Measurements from ENCODE around the gene MACROD2.

The MACROD2 gene

DNA sequence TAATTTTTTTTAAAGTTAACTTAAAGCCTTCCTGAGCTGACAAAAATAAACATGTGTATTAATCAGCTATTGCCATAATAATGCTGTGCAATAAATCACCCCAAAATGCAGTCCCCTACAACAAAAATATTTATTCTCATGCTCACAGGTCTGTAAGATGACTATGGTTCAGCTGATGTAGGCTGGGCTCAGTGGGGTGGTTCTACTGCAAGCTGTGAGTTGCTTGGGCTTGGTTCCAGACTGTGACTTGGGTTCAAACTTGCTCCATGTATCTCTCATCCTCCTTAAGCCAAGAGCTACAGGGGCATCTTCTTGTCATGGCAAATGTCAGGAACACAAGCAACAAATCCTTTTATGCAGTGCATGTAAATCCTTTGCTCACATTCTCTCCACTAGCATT lies 1933.6 kb downstream of the MACROD2 start:
- CTCF ChIA-PET, result interaction anchor here (0.6 to 1.2 kb wide), 5 partner anchors 19 to 1503 kb away, joined by 3 read pairs; no protein-coding TSS in a partner anchor
- Histone ChIP-seq H3K9me3 (ENCODE audit: control insufficient read depth, insufficient read depth, low read depth, low read length) (no peaks in the 10 kb centered on the region), H3K27ac (ENCODE audit: extremely low read depth, low read depth, low read length) (no peak overlapping the region), H3K4me1 (ENCODE audit: control insufficient read depth, insufficient read depth, low read length) (no peaks in the 10 kb centered on the region), H3K4me3 (ENCODE audit: low read depth, low read length) (no peak overlapping the region), H3K36me3 (ENCODE audit: control insufficient read depth in 2 of 2, insufficient read depth in 1 of 2, low read length in 2 of 2) (no peaks in the 10 kb centered on the region)
- TF ChIP-seq, protein P1, sequence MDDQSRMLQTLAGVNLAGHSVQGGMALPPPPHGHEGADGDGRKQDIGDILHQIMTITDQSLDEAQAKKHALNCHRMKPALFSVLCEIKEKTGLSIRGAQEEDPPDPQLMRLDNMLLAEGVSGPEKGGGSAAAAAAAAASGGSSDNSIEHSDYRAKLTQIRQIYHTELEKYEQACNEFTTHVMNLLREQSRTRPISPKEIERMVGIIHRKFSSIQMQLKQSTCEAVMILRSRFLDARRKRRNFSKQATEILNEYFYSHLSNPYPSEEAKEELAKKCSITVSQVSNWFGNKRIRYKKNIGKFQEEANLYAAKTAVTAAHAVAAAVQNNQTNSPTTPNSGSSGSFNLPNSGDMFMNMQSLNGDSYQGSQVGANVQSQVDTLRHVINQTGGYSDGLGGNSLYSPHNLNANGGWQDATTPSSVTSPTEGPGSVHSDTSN (CRISPR knock-in tag; IDR thresholded peaks at IDR 0.05), result no peak
- no peak for TF ChIP-seq ZNF433 (tag by site-specific recombination; IDR thresholded peaks at IDR 0.05; ENCODE audit: low read depth)
- TF ChIP-seq ZNF768 (tag by site-specific recombination; IDR thresholded peaks at IDR 0.05), result no peak
- POLR2A ChIA-PET, result no interaction called here

DNA sequence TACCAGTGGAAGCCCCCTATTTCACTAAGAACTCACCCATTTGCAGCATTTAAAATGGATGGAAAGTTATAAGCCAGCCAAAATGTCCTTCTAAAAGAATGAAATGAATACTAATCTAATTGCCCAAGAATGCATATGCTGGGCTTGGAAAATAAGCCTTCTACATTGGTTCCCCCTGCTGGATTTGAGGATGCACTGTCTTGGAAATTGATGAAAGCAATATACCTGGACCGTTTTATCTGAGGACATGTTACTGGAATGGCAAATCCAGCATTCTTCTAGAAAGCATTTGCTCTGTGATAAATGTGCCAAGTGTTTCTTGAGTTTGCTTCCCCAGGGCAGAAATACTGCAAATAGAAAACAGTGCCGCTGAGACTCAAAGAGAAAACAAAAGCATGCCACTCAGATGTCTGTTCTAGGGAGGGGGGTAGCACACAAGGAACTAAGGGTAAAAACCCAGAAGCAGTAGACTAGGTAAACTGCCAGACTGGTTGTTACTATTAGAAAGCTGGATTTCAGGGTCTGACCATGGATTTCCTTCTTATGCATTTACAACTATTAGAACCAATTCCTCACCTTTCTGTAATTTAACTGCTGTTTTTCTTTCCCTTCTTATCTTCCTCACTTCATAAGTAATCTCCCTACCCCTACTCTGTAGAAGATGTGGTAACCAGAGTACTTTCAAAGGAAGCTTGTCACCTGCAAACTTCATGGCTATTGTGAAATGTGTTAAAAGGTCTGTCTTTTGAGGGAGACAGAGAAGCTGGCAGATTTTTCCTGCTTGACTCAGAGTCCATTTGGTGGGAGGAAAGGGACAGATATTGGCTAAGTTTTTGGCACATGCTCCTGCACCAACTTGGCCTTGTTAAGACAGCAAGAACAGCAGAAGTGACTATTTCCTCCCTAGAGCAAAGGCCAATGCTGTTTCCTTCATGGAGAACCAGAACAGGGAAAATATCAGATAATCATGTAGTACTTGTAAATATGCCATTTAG lies 1935.3 kb downstream of the MACROD2 start:
- CTCF ChIA-PET, result interaction anchor here (0.5 to 1.8 kb wide), 12 partner anchors 11 to 1788 kb away, joined by 3 to 5 read pairs (median 3); no protein-coding TSS in a partner anchor
- TF ChIP-seq, protein P2, sequence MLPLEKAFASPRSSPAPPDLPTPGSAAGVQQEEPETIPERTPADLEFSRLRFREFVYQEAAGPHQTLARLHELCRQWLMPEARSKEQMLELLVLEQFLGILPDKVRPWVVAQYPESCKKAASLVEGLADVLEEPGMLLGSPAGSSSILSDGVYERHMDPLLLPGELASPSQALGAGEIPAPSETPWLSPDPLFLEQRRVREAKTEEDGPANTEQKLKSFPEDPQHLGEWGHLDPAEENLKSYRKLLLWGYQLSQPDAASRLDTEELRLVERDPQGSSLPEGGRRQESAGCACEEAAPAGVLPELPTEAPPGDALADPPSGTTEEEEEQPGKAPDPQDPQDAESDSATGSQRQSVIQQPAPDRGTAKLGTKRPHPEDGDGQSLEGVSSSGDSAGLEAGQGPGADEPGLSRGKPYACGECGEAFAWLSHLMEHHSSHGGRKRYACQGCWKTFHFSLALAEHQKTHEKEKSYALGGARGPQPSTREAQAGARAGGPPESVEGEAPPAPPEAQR (tag by site-specific recombination; IDR thresholded peaks at IDR 0.05), result no peak
- peak; percentile 51 for TF ChIP-seq ZNF654 (tag by site-specific recombination; IDR thresholded peaks at IDR 0.05; ENCODE audit: low read depth)
- POLR2A ChIA-PET, result interaction anchor here (0.6 kb wide), 1 partner anchor 975 kb away, joined by 3 read pairs; no protein-coding TSS in a partner anchor

DNA sequence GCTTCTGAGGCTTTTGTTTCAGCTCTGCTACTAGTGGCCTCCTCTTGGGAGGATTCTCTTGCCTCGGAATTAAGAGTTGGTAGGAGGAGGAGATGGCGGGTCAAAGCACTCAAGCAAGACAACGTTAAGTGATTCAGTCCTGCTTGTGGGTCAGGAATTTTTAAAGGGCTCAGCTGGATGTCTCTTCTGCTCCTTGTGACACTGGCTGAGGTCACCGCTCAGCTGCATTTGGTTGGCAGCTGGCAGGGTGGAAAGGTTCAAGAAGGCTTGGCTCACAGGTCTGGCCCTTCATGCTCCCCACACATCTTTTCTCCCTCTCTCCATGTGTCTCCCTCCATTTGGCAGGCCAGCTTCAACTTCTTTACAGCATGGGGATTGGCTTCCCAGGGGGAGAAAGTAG lies 1936.6 kb downstream of the MACROD2 start:
- POLR2A ChIA-PET, result no interaction called here
- H3K9me3 ChIP-seq (ENCODE audit: control insufficient read depth, insufficient read depth, low read depth, low read length), result no peaks in the 10 kb centered on the region
- CTCF ChIA-PET, result interaction anchor here (0.6 to 1.8 kb wide), 3 partner anchors 221 to 531 kb away, joined by 3 to 5 read pairs (median 4); no protein-coding TSS in a partner anchor

More for the DNA sequence above, 1935.3 kb downstream of the MACROD2 start:
- Histone ChIP-seq H3K4me3 (ENCODE audit: low read depth, low read length) (no peak overlapping the region), H3K4me1 (ENCODE audit: control insufficient read depth, insufficient read depth, low read length) (no peaks in the 10 kb centered on the region), H3K27ac (ENCODE audit: extremely low read depth, low read depth, low read length) (no peak overlapping the region), H3K9me3 (ENCODE audit: control insufficient read depth, insufficient read depth, low read depth, low read length) (no peaks in the 10 kb centered on the region), H3K36me3 (ENCODE audit: control insufficient read depth in 2 of 2, insufficient read depth in 1 of 2, low read length in 2 of 2) (no peaks in the 10 kb centered on the region)

More for the DNA sequence above, 1936.6 kb downstream of the MACROD2 start:
- Histone ChIP-seq H3K4me1 (ENCODE audit: control insufficient read depth, insufficient read depth, low read length) (no peaks in the 10 kb centered on the region), H3K36me3 (ENCODE audit: control insufficient read depth in 2 of 2, insufficient read depth in 1 of 2, low read length in 2 of 2) (no peaks in the 10 kb centered on the region), H3K4me3 (ENCODE audit: low read depth, low read length) (no peak overlapping the region), H3K27ac (ENCODE audit: extremely low read depth, low read depth, low read length) (no peak overlapping the region)
- TF ChIP-seq ZFP69B (tag by site-specific recombination; IDR thresholded peaks at IDR 0.05) (no peak), ZNF391 (tag by site-specific recombination; IDR thresholded peaks at IDR 0.05; ENCODE audit: borderline replicate concordance, low read depth) (no peak)
- TF ChIP-seq, protein P3, sequence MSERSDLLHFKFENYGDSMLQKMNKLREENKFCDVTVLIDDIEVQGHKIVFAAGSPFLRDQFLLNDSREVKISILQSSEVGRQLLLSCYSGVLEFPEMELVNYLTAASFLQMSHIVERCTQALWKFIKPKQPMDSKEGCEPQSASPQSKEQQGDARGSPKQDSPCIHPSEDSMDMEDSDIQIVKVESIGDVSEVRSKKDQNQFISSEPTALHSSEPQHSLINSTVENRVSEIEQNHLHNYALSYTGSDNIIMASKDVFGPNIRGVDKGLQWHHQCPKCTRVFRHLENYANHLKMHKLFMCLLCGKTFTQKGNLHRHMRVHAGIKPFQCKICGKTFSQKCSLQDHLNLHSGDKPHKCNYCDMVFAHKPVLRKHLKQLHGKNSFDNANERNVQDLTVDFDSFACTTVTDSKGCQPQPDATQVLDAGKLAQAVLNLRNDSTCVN (tag by site-specific recombination; optimal IDR thresholded peaks at IDR 0.05), result no peak
- TF ChIP-seq, protein P4, sequence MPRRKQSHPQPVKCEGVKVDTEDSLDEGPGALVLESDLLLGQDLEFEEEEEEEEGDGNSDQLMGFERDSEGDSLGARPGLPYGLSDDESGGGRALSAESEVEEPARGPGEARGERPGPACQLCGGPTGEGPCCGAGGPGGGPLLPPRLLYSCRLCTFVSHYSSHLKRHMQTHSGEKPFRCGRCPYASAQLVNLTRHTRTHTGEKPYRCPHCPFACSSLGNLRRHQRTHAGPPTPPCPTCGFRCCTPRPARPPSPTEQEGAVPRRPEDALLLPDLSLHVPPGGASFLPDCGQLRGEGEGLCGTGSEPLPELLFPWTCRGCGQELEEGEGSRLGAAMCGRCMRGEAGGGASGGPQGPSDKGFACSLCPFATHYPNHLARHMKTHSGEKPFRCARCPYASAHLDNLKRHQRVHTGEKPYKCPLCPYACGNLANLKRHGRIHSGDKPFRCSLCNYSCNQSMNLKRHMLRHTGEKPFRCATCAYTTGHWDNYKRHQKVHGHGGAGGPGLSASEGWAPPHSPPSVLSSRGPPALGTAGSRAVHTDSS (tag by site-specific recombination; IDR thresholded peaks at IDR 0.05), result no peak
- TF ChIP-seq, protein P5, sequence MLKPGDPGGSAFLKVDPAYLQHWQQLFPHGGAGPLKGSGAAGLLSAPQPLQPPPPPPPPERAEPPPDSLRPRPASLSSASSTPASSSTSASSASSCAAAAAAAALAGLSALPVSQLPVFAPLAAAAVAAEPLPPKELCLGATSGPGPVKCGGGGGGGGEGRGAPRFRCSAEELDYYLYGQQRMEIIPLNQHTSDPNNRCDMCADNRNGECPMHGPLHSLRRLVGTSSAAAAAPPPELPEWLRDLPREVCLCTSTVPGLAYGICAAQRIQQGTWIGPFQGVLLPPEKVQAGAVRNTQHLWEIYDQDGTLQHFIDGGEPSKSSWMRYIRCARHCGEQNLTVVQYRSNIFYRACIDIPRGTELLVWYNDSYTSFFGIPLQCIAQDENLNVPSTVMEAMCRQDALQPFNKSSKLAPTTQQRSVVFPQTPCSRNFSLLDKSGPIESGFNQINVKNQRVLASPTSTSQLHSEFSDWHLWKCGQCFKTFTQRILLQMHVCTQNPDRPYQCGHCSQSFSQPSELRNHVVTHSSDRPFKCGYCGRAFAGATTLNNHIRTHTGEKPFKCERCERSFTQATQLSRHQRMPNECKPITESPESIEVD (tag by site-specific recombination; IDR thresholded peaks at IDR 0.05), result no peak
